Body of pancreas (tissue), 4 donors: ENCODE measurements around the gene GTF2E1. TPM values are rescaled to one million over a fixed set of nuclear protein-coding genes. Genes with fewer than 3 reads are reported as not detected.
A peak's percentile ranks its signal among the peaks of the same experiment; 100 is the strongest.
"Not testable (repeated sequence)": the region's sequence is repeated elsewhere in the genome, so short reads cannot be mapped to it uniquely, and the experiment has no call there.

Source experiments
- ATAC-seq: fragments of 150-250 bp; one replicate; pipeline ENCODE4 v1.9.1; 2016
- DNase-seq, 4 donors: peaks; one replicate each; pipeline ENCODE4 v3.0.0-alpha.2; 2019
- H3K27ac ChIP-seq, 4 donors: fragments of 200-600 bp; sonication (generic); 1 replicate in 3 of 4; 2 replicates in 1 of 4; pipeline versions ENCODE4 v1.5.1 to v1.6.1; 2016 to 2019; ENCODE audit warnings: mild to moderate bottlenecking in 1 of 4, mixed read lengths in 1 of 4, moderate library complexity in 1 of 4
- H3K27me3 ChIP-seq, 2 donors: fragments of 200-600 bp; sonication (generic); one replicate each; pipeline ENCODE4 v1.6.0; 2016; ENCODE audit warnings: mild to moderate bottlenecking in 1 of 2
- H3K36me3 ChIP-seq, 2 donors: fragments of 200-600 bp; sonication (generic); replicated peaks in 1 of 2; 2 replicates each; pipeline ENCODE4 v1.5.1; 2016; ENCODE audit warnings: low read depth in 2 of 2; ENCODE audit not compliant: insufficient read depth in 1 of 2
- H3K4me1 ChIP-seq: fragments of 200-600 bp; sonication (generic); one replicate; pipeline ENCODE4 v1.6.0; 2016
- H3K4me3 ChIP-seq, 2 donors: fragments of 200-600 bp; sonication (generic); 1 replicate in 1 of 2; 2 replicates in 1 of 2; pipeline ENCODE4 v1.5.1; 2016 to 2019
- H3K9me3 ChIP-seq, 3 donors: fragments of 200-600 bp; sonication (generic); 1 replicate in 2 of 3; 2 replicates in 1 of 3; pipeline ENCODE4 v1.5.1; 2016
- POLR2A ChIP-seq, 3 donors: fragments of 450-650 bp; IDR thresholded peaks; one replicate each; pipeline ENCODE4 v1.6.1; 2016; ENCODE audit warnings: antibody characterized with exemption in 3 of 3, mild to moderate bottlenecking in 2 of 3
- WGBS, 2 donors: methylation state at CpG; one replicate each; pipeline ENCODE4 v1.1.5; 2017; 5-methylcytosine and 5-hydroxymethylcytosine counted together
- intact Hi-C: fragments of 100-400 bp; cut with DNase I; formaldehyde crosslinking; loops from one replicate; pipeline ENCODE4 v1.15.1; 2023
- total RNA-seq, 2 donors: library from RNA; depleted of rRNA; stranded (reverse); fragments of >200 nt; gene quantifications; one replicate each; pipeline ENCODE4 v1.1.0, GENCODE V29; 2016
- TF ChIP-seq, protein P1 (sequence below), 7 experiments: fragments of 450-650 bp in 4 of 7; fragments of 200-600 bp in 3 of 7; sonication (generic) in 3 of 7; IDR thresholded peaks; one replicate each; pipeline ENCODE4 v1.5.1; 2016 to 2019; ENCODE audit warnings: antibody characterized with exemption in 7 of 7

GTF2E1 gene
- total RNA-seq, 2 donors from 2014 or later = 3.6 to 5.9 TPM

DNA sequence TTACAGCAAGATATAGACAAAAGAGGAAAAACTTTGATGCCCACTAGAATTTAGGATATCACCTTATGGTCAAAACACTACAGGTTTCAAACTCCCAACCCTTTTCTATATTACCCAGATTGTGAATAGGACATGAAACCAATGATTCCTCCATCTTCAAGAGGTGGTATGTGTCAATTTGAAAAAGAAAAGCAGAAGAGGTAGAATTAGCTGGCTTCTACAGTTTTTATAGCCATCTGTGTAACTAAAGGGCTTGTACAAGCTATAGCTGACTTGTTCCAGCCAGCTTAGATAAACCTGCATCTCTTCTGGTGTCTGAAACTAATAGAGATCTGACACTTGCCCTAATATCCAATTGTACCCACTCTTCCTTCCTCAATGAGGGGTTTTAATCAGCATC, 35.6 kb upstream of the GTF2E1 start:
- TF ChIP-seq, protein P1, sequence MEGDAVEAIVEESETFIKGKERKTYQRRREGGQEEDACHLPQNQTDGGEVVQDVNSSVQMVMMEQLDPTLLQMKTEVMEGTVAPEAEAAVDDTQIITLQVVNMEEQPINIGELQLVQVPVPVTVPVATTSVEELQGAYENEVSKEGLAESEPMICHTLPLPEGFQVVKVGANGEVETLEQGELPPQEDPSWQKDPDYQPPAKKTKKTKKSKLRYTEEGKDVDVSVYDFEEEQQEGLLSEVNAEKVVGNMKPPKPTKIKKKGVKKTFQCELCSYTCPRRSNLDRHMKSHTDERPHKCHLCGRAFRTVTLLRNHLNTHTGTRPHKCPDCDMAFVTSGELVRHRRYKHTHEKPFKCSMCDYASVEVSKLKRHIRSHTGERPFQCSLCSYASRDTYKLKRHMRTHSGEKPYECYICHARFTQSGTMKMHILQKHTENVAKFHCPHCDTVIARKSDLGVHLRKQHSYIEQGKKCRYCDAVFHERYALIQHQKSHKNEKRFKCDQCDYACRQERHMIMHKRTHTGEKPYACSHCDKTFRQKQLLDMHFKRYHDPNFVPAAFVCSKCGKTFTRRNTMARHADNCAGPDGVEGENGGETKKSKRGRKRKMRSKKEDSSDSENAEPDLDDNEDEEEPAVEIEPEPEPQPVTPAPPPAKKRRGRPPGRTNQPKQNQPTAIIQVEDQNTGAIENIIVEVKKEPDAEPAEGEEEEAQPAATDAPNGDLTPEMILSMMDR (IDR thresholded peaks at IDR 0.05) = no peak
- TF ChIP-seq POLR2A (IDR thresholded peaks at IDR 0.05) = no peak
- intact Hi-C loops = no loop called here
- Histone ChIP-seq H3K9me3 (no peaks in the 10 kb centered on the region), H3K4me1 (no peaks in the 10 kb centered on the region), H3K27me3 (no peaks in the 10 kb centered on the region), H3K4me3 (no peak overlapping the region), H3K36me3 (no peaks in the 10 kb centered on the region), H3K27ac (no peak overlapping the region)
- DNase-seq = no peak
- no peak for ATAC-seq

DNA sequence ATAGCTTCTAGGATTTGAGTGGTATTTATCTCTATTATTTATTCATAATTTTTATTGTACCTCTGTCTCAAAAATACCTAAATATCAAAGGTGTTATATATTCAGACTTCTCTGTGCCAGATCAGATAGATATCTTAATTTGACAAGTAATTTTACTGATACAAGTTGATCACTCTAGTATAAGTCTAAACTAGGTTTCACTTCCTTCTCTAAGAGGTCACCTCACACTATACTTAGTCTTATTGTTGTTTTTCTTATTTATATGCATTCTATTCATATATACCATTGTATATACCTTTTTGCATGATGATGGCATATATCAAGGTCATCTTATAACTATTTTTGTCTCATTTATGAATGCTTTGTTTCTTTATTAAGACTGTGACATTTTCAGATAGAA, 34.1 kb upstream of the GTF2E1 start:
- no peaks in the 10 kb centered on the region for H3K36me3 ChIP-seq
- intact Hi-C loops = no loop called here
- H3K27me3 ChIP-seq = no peaks in the 10 kb centered on the region
- DNase-seq = no peak
- H3K9me3 ChIP-seq = no peaks in the 10 kb centered on the region
- H3K4me1 ChIP-seq = no peaks in the 10 kb centered on the region
- H3K27ac ChIP-seq = no peak overlapping the region
- no peak for ATAC-seq
- TF ChIP-seq, protein P1 (IDR thresholded peaks at IDR 0.05) = no peak
- no peak for TF ChIP-seq POLR2A (IDR thresholded peaks at IDR 0.05)
- no peak overlapping the region for H3K4me3 ChIP-seq

DNA sequence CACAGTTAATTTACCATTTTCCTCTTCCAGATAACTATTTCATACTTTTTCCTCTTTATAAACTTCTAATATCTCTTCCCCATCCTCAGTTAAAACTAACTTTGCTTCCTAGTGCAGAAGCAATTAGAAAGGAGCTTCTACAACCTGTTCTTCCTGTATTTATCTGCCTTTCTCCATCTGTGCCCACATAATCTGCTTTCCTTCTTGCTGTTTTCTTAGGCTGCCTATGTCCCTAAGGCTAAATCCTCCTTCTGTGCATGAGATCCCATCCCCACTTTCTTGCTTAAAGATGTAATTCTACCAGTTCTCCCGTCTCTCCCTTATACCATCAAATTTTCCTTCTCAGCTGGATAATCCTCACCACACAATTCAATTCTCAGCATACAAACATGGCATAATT, 32.2 kb upstream of the GTF2E1 start:
- no peak overlapping the region for H3K27ac ChIP-seq
- no peaks in the 10 kb centered on the region for H3K4me1 ChIP-seq
- WGBS, 2 donors = 95 to 100% methylated on average over 1 of the region's 1 CpG
- no peak overlapping the region for H3K4me3 ChIP-seq
- DNase-seq (no peak), ATAC-seq (no peak)
- TF ChIP-seq, protein P1 (IDR thresholded peaks at IDR 0.05) = no peak
- TF ChIP-seq POLR2A (IDR thresholded peaks at IDR 0.05) = no peak
- no peaks in the 10 kb centered on the region for H3K27me3 ChIP-seq
- intact Hi-C loops = no loop called here
- H3K36me3 ChIP-seq = no peaks in the 10 kb centered on the region
- no peaks in the 10 kb centered on the region for H3K9me3 ChIP-seq

DNA sequence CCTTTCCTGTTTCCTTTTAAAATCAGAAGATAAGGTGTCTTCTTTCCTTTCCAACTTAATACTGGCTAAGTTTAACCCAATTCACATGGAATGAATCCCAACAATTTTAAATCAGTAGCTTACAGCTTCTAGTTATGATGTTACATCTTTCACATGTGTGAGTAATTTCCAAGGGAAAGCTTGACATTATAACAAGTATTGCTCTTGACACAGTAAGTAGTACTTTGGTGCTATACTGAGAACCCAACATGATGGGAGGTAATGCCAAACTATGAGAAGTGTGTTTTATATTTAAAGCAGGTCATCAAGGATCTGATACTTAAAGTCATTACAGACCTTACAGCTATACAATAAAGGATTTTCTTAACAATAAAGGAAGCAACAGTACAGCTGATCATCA, 29.3 kb upstream of the GTF2E1 start:
- no peaks in the 10 kb centered on the region for H3K36me3 ChIP-seq
- TF ChIP-seq POLR2A (IDR thresholded peaks at IDR 0.05) = no peak
- TF ChIP-seq, protein P1 (IDR thresholded peaks at IDR 0.05) = no peak
- H3K4me1 ChIP-seq = no peaks in the 10 kb centered on the region
- DNase-seq (no peak), ATAC-seq (no peak)
- no peak overlapping the region for H3K27ac ChIP-seq
- no peak overlapping the region for H3K4me3 ChIP-seq
- no peaks in the 10 kb centered on the region for H3K27me3 ChIP-seq
- H3K9me3 ChIP-seq = no peaks in the 10 kb centered on the region
- intact Hi-C loops = no loop called here

DNA sequence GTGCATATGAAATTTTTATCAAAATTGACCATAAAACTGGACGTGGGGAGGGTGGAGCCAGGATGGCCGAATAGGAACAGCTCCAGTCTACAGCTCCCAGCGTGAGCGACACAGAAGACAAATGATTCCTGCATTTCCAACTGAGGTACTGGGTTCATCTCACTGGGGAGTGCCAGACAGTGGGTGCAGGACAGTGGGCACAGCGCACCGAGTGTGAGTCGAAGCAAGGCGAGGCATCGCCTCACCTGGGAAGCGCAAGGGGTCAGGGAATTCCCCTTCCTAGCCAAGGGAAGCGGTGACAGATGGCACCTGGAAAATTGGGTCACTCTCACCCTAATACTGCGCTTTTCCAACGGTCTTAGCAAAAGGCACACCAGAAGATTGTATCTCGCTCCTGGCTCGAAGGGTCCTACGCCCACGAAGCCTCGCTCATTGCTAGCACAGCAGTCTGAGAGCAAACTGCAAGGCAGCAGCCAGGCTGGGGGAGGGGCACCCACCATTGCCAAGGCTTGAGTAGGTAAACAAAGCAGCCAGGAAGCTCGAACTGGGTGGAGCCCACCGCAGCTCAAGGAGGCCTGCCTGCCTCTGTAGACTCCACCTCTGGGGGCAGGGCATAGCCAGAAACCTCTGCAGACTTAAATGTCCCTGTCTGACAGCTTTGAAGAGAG, 23.2 kb upstream of the GTF2E1 start:
- ATAC-seq, H3K4me1 ChIP-seq, H3K36me3 ChIP-seq, intact Hi-C loops, H3K27me3 ChIP-seq, H3K9me3 ChIP-seq: not testable (repeated sequence)
- DNase-seq = peak; percentile 73 to 90 (median 80)
- WGBS, 2 donors = 55% methylated on average over 19 to 20 of the region's 20 CpGs
- peak overlapping the region in 1 of 2 donors; percentile 51 for H3K4me3 ChIP-seq
- peak overlapping the region; percentile 41 to 67 (median 50) for H3K27ac ChIP-seq
- TF ChIP-seq, protein P1 (IDR thresholded peaks at IDR 0.05) = peak in 2 of 7 experiments; percentile 23 to 29
- TF ChIP-seq POLR2A (IDR thresholded peaks at IDR 0.05) = peak in 2 of 3 donors; percentile 14 to 24
